ENCODE measurements around the gene CKM. TPM values are rescaled to one million over a fixed set of nuclear protein-coding genes. Genes with fewer than 3 reads are reported as not detected.
"Not testable (repeated sequence)": the region's sequence is repeated elsewhere in the genome, so short reads cannot be mapped to it uniquely, and the experiment has no call there.

The CKM gene
- polyA plus RNA-seq, 1 experiment = not detected

GRCh38 chr19:45321848-45322247 is 827 bp downstream of the CKM start:
- no peak for DNase-seq (ENCODE audit: low read depth)
- Histone ChIP-seq H3K27me3 (ENCODE audit: control insufficient read depth, insufficient read depth, low read length) (peaks cover 4% of the 10 kb centered on the region), H3K36me3 (ENCODE audit: control insufficient read depth, insufficient read depth, low read length) (no peaks in the 10 kb centered on the region), H3K4me3 (ENCODE audit: low read depth, low read length) (no peak overlapping the region)
- TF ChIP-seq CTCF (IDR thresholded peaks at IDR 0.05; ENCODE audit: insufficient read depth, low read depth, low read length) = no peak
- CTCF ChIA-PET = interaction anchor here (1.4 kb wide), 1 partner anchor 17 kb away, joined by 5 read pairs; no protein-coding TSS in a partner anchor
- POLR2A ChIA-PET = no interaction called here

- POLR2A ChIA-PET = no interaction called here
- H3K4me3 ChIP-seq (ENCODE audit: low read depth, low read length) = no peak overlapping the region
- CTCF ChIA-PET = interaction anchor here (1.4 kb wide), 1 partner anchor 18 kb away, joined by 5 read pairs; no protein-coding TSS in a partner anchor
- peaks cover 7% of the 10 kb centered on the region for H3K27me3 ChIP-seq (ENCODE audit: control insufficient read depth, insufficient read depth, low read length)
- TF ChIP-seq CTCF (IDR thresholded peaks at IDR 0.05; ENCODE audit: insufficient read depth, low read depth, low read length) = no peak
- DNase-seq (ENCODE audit: low read depth) = no peak
- no peaks in the 10 kb centered on the region for H3K36me3 ChIP-seq (ENCODE audit: control insufficient read depth, insufficient read depth, low read length)
These were observed 1.5 kb downstream of the CKM start for GRCh38 chr19:45320997-45321775.

GRCh38 chr19:45315304-45315703 is 7.4 kb downstream of the CKM start:
- ChIA-PET POLR2A (no interaction called here), CTCF (no interaction called here)
- DNase-seq (ENCODE audit: low read depth) = no peak
- no peak overlapping the region for H3K4me3 ChIP-seq (ENCODE audit: low read depth, low read length)
- no peak for TF ChIP-seq CTCF (IDR thresholded peaks at IDR 0.05; ENCODE audit: insufficient read depth, low read depth, low read length)
- no peaks in the 10 kb centered on the region for H3K36me3 ChIP-seq (ENCODE audit: control insufficient read depth, insufficient read depth, low read length)
- peaks cover 11% of the 10 kb centered on the region for H3K27me3 ChIP-seq (ENCODE audit: control insufficient read depth, insufficient read depth, low read length)

GRCh38 chr19:45314708-45315245 is 7.9 kb downstream of the CKM start:
- TF ChIP-seq CTCF (IDR thresholded peaks at IDR 0.05; ENCODE audit: insufficient read depth, low read depth, low read length) = no peak
- H3K36me3 ChIP-seq (ENCODE audit: control insufficient read depth, insufficient read depth, low read length) = no peaks in the 10 kb centered on the region
- H3K4me3 ChIP-seq (ENCODE audit: low read depth, low read length) = no peak overlapping the region
- H3K27me3 ChIP-seq (ENCODE audit: control insufficient read depth, insufficient read depth, low read length) = peaks cover 11% of the 10 kb centered on the region
- ChIA-PET POLR2A (no interaction called here), CTCF (no interaction called here)
- DNase-seq (ENCODE audit: low read depth) = no peak

GRCh38 chr19:45312285-45312684 is 10.4 kb downstream of the CKM start:
- H3K36me3 ChIP-seq (ENCODE audit: control insufficient read depth, insufficient read depth, low read length); POLR2A ChIA-PET; H3K27me3 ChIP-seq (ENCODE audit: control insufficient read depth, insufficient read depth, low read length); H3K4me3 ChIP-seq (ENCODE audit: low read depth, low read length); CTCF ChIA-PET; DNase-seq (ENCODE audit: low read depth): not testable (repeated sequence)

All from BJ (cell line).